ENCODE data around the gene PATJ.
"Not testable (repeated sequence)": the region's sequence is repeated elsewhere in the genome, so short reads cannot be mapped to it uniquely, and the experiment has no call there.

Gene PATJ

DNA sequence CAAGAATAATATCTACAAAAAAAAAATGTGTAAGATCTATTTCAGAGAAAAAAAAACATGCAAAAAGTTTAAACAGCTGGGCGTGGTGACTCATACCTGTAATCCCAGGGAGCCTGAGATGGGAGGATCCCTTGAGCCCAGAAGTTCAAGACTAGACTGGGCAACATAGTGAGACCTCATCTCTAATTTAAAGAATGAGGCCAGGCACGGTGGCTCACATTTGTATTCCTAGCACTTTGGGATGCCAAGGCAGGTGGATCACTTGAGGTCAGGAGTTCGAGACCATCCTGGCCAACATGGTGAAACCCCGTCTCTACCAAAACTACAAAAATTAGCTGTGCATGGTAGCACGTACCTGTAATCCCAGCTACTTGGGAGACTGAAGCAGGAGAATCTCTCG, 443.0 kb downstream of the PATJ start:
- peak; percentile 6 for DNase-seq

- no peak for DNase-seq
Measured at GRCh38 chr1:62185677-62186076, 443.4 kb downstream of the PATJ start.

DNA sequence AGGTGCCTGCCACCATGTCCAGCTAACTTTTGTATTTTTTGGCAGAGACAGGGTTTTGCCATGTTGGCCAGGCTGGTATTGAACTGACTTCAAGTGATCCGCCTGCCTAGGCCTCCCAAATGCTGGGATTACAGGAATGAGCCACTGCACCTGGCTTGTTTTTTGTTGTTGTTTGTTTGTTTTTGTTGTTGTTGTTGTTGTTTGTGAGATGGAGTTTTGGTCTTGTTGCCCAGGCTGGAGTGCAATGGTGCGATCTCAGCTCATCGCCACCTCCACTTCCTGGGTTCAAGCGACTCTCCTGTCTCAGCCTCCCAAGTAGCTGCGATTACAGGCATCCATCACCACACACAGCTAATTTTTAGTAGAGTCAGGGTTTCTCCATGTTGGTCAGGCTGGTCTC, 445.3 kb downstream of the PATJ start:
- DNase-seq = no peak

DNA sequence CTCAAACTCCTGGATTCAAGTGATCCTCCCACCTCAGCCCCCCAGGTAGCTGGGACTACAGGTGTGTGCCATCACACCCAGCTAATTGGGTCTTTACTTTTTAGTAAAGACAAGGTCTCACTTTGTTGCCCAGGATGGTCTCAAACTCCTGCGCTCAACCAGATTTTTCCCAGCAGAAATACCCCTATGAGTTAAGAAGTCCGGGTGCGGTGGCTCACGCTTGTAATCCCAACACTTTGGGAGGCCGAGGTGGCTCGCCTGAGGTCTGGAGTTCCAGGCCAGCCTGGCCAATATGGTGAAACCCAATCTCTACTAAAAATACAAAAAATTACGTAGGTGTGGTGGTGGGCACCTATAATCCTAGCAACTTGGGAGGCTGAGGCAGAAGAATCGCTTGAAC, 445.8 kb downstream of the PATJ start:
- no peak for DNase-seq

- peak; percentile 30 for DNase-seq
Measured at GRCh38 chr1:62194651-62195544, 452.6 kb downstream of the PATJ start, which contains the start of gene L1TD1. L1TD1 (plus strand) TSS chr1:62194849; CDS start chr1:62206629, 11,780 bp downstream.

DNA sequence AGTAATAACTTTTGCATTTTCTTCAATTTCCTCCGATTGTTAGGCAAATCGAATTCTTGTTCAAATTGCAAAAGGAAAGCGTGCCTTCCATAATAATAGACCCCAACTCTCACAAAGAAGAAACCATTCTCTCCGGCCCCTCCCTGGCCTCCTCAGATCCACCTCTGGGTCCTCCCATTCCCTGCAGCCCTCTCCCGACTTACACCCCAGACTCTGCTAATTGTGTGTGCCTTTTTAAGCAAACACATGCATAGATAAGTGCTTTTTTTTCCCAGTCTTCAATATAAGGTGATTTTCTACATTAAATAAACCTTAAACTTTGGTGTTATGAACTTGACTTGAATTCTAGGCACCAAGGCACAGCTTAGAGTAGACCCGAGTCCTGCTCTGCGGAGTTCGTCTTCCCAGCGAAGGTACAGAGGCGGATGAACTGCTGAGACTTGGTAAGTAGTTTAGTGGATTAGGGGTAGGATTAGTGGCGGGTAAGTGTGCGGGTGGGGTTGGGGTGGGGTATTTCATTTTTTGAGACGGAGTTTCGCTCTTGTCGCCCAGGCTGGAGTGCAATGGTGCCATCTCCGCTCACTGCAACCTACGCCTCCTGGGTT, 453.9 kb downstream of the PATJ start:
- DNase-seq = no peak

DNA sequence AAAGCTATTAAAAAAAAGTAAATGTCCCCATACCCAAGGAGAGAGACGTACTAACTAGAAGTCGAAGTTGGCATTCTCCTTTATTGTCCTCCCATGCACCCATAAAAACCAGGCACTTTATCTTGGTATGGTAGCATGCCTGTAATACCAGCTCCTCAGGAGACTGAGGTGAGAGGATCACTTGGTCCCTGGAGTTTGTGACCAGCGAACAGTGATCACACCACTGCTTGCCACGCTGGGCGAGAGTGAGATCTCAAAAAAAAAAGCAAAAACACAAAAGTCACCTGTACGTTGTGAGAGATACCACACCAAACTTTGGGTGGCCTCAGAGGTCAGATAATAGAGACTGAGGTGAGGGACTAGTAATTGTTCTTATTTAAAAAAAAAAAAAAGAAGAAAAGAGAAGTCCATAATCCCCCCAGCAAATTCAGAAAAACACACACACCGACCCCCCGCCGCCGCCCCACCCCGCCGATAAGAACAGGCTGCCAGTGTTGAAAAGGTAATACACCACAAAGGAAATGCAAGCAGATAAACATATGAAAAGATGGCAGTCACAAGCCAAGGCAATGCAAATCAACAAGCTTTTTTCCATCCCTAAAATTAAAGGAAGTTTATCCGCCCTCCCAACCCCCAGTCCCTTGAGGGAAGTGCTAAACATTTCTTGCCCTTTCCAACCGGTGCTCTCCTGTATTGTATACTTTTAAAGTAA, 455.9 kb downstream of the PATJ start:
- DNase-seq = no peak

DNA sequence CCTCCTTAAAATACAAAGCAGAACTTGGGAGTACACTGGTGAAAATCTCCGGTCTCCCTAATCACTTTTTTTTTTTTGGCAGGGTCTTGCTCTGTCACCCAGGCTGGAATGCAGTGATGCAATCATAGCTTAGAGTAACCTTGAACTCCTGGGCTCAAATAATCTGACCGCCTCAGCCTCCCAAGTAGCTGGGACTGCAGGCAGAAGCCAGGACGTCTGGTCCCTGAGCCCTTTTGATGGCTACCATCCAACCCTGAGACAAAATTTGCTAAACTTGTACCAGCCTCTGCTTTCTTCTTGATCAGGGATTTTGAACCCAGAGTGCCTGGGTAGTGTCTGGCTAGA, 456.5 kb downstream of the PATJ start:
- DNase-seq = peak; percentile 30

DNA sequence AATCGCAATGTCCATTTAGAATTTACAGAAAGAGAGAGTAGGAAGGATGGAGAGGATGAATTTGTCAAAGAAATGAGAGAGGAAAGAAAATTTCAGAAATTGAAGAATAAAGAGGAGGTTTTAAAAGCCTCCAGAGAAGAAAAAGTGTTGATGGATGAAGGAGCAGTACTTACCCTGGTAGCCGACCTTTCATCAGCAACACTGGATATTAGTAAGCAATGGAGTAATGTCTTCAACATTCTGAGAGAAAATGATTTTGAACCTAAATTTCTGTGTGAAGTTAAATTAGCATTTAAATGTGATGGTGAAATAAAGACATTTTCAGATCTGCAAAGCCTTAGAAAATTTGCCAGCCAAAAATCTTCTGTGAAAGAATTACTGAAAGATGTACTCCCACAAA, 464.9 kb downstream of the PATJ start:
- DNase-seq = no peak

GRCh38 chr1:62208087-62208486, 465.8 kb downstream of the PATJ start:
- DNase-seq = no peak

DNA sequence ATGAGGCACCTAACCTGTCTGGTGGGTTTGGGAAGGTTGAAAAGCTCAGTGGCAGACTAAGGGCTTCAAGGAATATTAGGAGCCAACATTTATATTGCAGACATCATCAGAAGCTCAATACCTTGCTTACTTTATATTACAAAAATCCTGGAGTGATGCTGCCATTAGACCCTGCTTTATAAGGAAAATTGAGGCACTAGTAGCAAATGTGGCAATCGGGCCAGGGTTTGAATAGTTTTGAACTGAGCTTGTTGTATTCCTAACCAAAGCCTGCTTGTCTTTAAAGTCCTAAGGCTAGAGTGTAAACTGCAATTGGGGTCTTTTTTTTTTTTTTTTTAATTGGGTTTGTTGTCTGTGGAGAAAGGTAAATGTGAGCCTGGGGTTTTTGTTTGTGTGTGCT, 466.7 kb downstream of the PATJ start:
- no peak for DNase-seq

DNA sequence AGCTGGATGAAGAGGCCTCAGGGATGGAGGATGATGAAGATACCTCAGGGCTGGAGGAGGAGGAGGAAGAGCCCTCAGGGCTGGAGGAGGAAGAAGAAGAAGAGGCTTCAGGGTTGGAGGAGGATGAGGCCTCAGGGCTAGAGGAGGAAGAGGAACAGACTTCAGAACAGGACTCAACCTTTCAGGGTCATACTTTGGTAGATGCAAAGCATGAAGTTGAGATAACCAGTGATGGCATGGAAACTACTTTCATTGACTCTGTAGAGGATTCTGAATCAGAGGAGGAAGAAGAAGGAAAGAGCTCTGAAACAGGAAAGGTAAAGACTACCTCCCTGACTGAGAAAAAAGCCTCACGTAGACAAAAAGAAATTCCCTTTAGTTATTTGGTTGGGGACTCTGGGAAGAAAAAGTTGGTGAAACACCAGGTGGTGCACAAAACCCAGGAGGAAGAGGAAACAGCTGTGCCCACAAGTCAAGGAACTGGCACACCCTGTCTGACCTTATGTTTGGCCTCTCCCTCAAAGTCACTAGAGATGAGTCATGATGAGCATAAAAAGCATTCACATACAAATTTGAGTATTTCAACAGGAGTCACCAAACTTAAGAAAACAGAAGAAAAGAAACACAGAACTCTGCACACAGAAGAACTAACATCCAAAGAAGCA, 467.8 kb downstream of the PATJ start:
- no peak for DNase-seq

- DNase-seq = no peak
Measured at GRCh38 chr1:62210960-62211359, 468.7 kb downstream of the PATJ start.

- DNase-seq = no peak
Measured at GRCh38 chr1:62212411-62212810, 470.1 kb downstream of the PATJ start.

DNA sequence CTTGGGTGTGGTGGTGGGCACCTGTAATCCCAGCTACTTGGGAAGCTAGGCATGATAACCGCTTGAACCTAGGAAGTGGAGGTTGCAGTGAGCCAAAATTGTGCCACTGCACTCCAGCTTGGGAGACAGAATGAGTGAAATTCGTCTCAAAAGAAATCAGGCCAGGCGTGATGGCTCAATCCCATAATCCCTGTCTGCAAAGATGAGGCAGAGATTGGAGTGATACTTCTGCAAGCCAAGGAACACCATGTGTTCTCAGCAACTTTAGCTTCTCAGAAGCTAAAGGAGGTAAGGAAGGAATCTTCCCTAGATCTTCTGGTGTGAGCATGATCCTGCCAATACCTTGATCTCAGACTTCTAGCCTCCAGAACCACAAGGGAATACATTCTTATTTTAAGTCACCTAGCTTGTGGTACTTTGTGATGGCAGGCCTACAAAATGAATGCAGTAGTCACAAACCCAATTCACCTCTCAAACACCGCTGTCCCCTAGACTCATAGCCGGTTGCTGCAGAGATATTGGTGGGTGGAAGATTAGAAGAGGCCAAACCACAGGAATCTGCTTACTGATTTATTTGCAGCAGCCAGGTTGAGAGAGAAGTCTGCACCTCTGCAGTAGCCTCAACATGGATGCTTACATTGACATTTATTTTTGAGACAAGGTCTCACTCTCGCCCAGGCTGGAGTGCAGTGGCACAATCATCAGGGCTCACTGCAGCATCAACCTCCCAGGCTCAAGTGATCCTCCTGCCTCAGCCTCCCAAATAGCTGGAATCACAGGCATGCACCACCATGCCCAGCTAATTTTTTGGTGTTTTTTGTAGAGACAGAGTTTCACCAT, 471.0 kb downstream of the PATJ start:
- no peak for DNase-seq

DNA sequence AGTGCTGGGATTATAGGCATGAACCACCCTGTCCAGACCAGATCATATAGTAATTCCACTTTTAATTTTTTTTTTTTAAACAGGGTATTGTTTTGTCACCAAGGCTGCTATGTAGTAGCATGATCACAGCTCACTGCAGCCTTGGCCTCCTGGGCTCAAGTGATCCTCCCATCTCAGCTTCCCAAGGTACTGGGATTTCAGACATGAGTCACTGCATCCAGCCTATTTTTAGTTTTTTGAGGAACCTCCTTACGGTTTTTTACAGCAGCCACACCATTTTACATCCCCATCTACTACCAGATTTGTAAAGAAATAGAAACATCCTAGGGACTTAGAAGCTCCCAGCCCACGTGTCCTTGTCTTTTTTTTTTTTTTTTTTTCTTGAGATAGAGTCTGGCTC, 476.3 kb downstream of the PATJ start:
- DNase-seq = no peak

DNA sequence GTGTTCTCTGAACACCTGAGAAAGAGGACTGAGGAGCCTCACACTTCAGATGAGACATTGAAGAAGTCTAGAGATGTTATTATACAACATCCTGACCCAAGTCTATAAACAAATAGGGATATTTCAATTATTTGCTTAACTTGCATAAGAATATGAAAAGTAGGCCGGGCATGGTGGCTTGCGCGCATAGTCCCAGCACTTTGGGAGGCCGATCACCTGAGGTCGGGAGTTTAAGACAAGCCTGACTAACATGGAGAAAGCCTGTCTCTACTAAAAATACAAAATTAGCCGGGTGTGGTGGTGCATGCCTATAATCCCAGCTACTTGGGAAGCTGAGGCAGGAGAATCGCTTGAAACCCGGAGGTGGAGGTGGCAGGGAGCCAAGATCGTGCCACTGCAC, 478.2 kb downstream of the PATJ start:
- not testable (repeated sequence) for DNase-seq

DNA sequence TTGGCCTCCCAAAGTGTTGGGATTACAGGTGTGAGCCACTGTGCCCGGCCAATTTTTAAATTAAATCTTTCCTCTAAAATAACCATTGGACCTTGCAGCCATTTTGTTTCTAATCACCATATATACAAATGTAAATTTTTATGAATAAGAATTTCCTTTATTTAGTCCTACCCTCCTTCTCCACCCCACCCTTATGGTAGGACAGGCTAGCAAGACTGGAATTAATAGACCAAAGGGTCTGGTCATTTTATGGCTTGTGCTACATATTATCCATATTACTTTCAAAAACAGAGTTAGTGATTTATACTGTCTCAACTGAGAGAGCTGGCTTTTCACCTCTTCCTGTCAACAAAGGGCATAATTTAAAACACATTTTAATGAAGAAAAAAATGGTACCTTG, 478.9 kb downstream of the PATJ start:
- DNase-seq = no peak

DNA sequence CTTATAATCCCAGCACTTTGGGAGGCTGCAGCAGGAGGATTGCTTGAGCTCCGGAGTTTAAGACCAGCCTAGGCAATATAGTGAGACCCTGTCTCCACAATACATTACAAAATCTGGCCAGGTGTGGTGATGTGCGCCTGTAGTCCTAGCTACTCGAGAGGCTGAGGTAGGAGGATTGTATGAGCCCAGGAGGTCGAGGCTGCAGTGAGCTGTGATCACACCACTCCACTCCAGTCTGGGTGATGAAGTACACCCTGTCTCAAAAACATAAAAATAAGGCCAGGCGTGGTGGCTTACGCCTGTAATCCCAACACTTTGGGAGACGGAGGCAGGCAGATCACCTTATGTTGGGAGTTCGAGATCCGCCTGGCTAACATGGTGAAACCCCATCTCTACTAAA, 480.0 kb downstream of the PATJ start:
- no peak for DNase-seq

DNA sequence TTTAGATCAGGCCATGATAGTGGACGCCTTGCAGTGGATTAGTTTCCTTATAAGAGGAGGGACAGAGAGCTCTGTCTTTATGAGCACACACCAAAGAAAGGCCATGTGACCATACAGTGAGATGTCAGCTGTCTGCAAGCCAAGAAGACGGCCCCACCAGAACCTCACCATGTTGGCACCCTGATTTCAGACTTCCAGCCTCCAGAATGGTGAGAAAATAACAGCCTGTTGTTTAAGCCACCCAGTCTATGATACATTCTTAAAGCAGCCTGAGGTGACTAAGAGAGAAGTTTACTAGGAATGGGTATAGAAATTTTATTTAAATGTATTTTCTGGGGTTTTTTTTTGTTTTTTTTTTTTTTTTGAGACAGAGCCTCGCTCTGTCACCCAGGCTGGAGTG, 481.9 kb downstream of the PATJ start:
- DNase-seq = no peak

DNA sequence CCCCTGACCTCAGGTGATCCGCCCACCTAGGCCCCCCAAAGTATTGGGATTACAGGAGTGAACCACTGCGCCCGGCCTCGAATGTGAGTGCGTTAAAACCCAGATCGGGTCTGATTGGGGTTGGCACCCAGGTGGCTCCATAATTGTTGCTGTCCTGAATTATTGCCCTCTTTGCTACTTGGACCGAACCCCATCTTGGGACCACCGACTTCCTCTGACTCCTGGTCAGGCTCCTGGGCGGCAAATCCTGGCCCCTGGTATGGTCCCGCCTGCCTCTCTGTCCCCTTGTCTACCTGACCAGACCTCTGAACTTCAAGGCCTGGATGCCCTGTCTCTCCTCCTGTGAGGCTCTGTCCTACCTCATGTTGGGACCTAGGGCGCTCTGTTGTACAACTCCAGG, 485.2 kb downstream of the PATJ start:
- DNase-seq = no peak
